Activated CD4-positive, alpha-beta memory T cell treated with anti-CD3 and anti-CD28 coated beads, Interleukin-2, amount 10 ng/mL, durations not matched to agents 7 days and 5 days (primary cell): ENCODE results near the gene GZMA. TPM values are rescaled to one million over a fixed set of nuclear protein-coding genes. Genes with fewer than 3 reads are reported as not detected.

Experiments
- CTCF ChIA-PET: fragments of 350-600 bp; sonication (Branson Sonifier 250); formaldehyde crosslinking; loops from one replicate; lab custom pipeline; 2021; ENCODE audit warnings: antibody characterized with exemption, inconsistent platforms; lab: Charles Lee
- POLR2A ChIA-PET: fragments of 350-600 bp; sonication (Branson Sonifier 250); formaldehyde crosslinking; loops from one replicate; lab custom pipeline; 2021; ENCODE audit warnings: antibody characterized with exemption; lab: Charles Lee
- DNase-seq: peaks from one replicate; pipeline ENCODE4 v3.0.0-alpha.2; 2020
- H3K27ac Mint-ChIP-seq: one replicate; pipeline ENCODE4 v1.8.0; 2021; ENCODE audit warnings: mild to moderate bottlenecking, mixed read lengths
- H3K27me3 Mint-ChIP-seq: one replicate; pipeline ENCODE4 v1.8.0; 2021; ENCODE audit warnings: mixed read lengths
- H3K36me3 Mint-ChIP-seq: one replicate; pipeline ENCODE4 v1.8.0; 2021; ENCODE audit warnings: low read depth, mixed read lengths
- H3K4me1 Mint-ChIP-seq: one replicate; pipeline ENCODE4 v1.8.0; 2021; ENCODE audit warnings: mixed read lengths
- H3K4me3 Mint-ChIP-seq: one replicate; pipeline ENCODE4 v1.8.0; 2021; ENCODE audit warnings: mild to moderate bottlenecking, mixed read lengths
- H3K9me3 Mint-ChIP-seq: one replicate; pipeline ENCODE4 v1.8.0; 2021; ENCODE audit warnings: mixed read lengths
- total RNA-seq, 2 experiments: library from RNA; stranded (reverse); gene quantifications; one replicate each; pipeline ENCODE4 v1.2.3, GENCODE V29; 2021

The GZMA gene
- total RNA-seq, 2 experiments from 2014 or later: 1,058 to 1,099 TPM

DNA sequence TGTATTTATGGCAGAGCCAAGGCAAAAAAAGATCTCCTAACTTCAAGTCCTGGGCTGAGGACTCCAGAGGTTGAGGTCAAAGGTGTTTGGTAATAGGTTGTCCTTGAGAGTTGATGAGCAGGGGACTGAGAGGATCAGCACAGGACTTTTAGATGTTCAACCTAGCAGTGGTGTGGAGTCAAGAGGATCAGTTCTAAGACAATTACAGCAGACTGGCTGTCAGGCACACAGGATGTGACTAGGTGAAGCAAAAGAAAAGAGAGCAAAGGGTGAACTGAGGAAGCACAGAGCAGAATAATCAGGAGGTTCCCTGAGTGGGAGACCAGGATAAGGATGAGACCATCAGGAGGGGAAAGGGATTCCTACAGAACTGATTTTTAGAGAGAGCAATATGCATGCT is 10.9 kb downstream of the GZMA start:
- no peak for DNase-seq
- ChIA-PET POLR2A (no interaction called here), CTCF (interaction anchor here (1.7 kb wide), 1 partner anchor 169 kb away, joined by 4 read pairs; no protein-coding TSS in a partner anchor)
- peaks cover 30% of the 10 kb centered on the region for H3K36me3 Mint-ChIP-seq
- H3K4me1 Mint-ChIP-seq: peaks cover 27% of the 10 kb centered on the region
- H3K27ac Mint-ChIP-seq: no peak overlapping the region
- peaks cover 2% of the 10 kb centered on the region for H3K27me3 Mint-ChIP-seq
- H3K9me3 Mint-ChIP-seq: no peaks in the 10 kb centered on the region
- H3K4me3 Mint-ChIP-seq: no peak overlapping the region

- peaks cover 21% of the 10 kb centered on the region for H3K4me1 Mint-ChIP-seq
- no peak overlapping the region for H3K4me3 Mint-ChIP-seq
- H3K27me3 Mint-ChIP-seq: no peaks in the 10 kb centered on the region
- no peaks in the 10 kb centered on the region for H3K9me3 Mint-ChIP-seq
- H3K36me3 Mint-ChIP-seq: peaks cover 26% of the 10 kb centered on the region
- ChIA-PET POLR2A (no interaction called here), CTCF (interaction anchor here (1.7 kb wide), 1 partner anchor 169 kb away, joined by 4 read pairs; no protein-coding TSS in a partner anchor)
- DNase-seq: no peak
- H3K27ac Mint-ChIP-seq: no peak overlapping the region
These were observed 11.6 kb downstream of the GZMA start for GRCh38 chr5:55114061-55114460.

DNA sequence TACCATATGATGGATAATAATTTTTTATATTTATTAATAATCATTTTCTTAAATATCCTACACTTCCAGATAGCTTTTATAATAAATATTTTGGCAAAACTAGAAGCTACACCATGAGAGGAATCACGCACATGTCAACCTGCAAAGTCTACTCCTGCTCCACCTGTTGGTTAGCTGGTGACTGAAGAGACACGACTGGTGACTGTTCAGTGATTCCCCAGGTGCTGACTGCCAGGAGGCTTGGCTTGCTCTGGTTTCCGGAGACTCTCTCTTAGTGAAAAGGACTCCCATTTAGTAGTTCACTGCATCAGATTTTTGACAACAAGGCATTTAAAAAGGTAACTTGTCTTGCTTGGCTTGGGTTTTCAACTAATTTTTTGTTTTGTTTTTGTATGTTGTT is 20.9 kb downstream of the GZMA start:
- peaks cover 10% of the 10 kb centered on the region for H3K36me3 Mint-ChIP-seq
- no peak overlapping the region for H3K27ac Mint-ChIP-seq
- H3K27me3 Mint-ChIP-seq: peaks cover 5% of the 10 kb centered on the region
- POLR2A ChIA-PET: interaction anchor here (1.2 kb wide), 1 partner anchor 21 kb away, joined by 3 read pairs; the partner anchor contains the start of gene GZMA
- peaks cover 2% of the 10 kb centered on the region for H3K9me3 Mint-ChIP-seq
- no peak for DNase-seq
- CTCF ChIA-PET: interaction anchor here (2.0 kb wide), 1 partner anchor 179 kb away, joined by 9 read pairs; no protein-coding TSS in a partner anchor
- no peak overlapping the region for H3K4me3 Mint-ChIP-seq
- H3K4me1 Mint-ChIP-seq: peaks cover 9% of the 10 kb centered on the region

DNA sequence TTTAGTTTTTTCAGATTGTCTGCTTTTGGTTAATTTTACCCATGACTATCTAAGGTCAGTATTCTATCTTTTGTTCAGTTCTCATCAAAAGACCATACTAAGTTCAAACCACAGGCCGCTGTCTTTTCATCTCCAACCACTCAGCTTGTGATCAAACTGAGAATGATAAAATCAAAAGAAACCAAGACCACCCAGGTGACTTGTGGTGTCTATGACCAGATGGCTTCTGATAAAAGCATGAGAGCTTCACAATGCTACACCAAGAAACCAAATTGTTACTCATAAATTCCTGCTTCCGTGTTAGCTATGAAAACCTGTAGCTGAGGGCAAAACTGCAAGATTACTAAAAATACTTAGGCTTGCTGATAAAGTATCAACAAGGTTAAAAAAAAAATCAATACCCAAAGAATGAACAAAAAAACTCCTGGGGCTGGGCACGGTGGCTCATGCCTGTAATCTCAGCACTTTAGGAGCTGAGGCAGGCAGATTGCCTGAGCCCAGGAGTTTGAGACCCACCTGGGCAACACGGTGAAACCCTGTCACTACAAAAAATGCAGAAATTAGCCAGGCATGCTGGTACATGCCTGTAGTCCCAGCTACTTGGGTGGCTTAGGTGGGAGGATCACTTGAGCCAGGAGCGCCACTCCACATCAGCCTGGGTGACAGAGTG is 31.7 kb downstream of the GZMA start:
- CTCF ChIA-PET: interaction anchor here (1.0 to 1.7 kb wide), 3 partner anchors 29 to 228 kb away, joined by 4 to 7 read pairs (median 6); no protein-coding TSS in a partner anchor
- Mint-ChIP-seq H3K9me3 (peaks cover 22% of the 10 kb centered on the region), H3K27me3 (peaks cover 25% of the 10 kb centered on the region), H3K36me3 (peaks cover 21% of the 10 kb centered on the region), H3K4me3 (no peak overlapping the region), H3K4me1 (peaks cover 17% of the 10 kb centered on the region), H3K27ac (peak overlapping the region; percentile 62)
- POLR2A ChIA-PET: interaction anchor here (0.7 to 2.9 kb wide), 8 partner anchors 12 to 149 kb away, joined by 3 to 11 read pairs (median 6); partner anchors contain the start of gene GZMA
- peak; percentile 30 for DNase-seq

GRCh38 chr5:55136521-55136920 is 34.1 kb downstream of the GZMA start:
- ChIA-PET POLR2A (no interaction called here), CTCF (no interaction called here)
- Mint-ChIP-seq H3K36me3 (peaks cover 10% of the 10 kb centered on the region), H3K4me1 (peaks cover 27% of the 10 kb centered on the region), H3K27me3 (peaks cover 17% of the 10 kb centered on the region), H3K4me3 (no peak overlapping the region), H3K27ac (no peak overlapping the region), H3K9me3 (peaks cover 8% of the 10 kb centered on the region)
- no peak for DNase-seq

DNA sequence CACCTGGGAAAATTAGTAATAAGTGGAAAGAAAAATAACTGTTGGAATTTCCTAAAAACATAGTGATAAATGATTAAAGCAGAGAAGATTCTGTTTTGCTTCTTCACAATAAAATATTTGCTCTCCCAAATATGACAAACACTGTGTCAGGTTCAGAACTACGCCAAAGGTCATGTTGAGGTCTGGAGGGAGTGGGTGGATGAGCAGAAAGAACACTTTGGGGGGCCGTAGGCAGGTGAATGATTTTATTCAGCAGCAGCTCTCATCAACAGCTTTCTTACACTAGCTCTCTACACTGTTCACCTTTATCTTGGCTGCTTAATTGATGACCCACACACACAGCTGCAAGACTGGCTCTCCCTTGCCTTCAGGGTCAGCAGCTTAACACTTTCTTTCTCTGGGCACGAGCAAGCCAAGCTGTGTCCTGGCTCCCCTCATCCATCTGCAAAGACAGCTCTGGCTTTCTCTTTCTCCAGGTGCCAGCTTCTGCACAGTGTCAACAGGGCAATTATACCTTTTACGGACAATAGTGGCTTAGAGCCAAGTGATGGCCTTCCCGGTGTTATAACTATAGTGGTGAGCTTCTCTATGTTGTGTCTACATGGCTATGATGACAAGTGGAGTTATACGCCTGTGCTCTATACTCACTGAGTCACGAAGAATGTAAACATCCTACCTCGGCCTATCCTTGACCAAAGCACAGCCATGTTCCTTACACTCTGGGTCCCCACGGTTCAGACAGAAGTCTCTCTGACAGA is 38.6 kb downstream of the GZMA start:
- Mint-ChIP-seq H3K4me1 (peaks cover 36% of the 10 kb centered on the region), H3K27me3 (peaks cover 19% of the 10 kb centered on the region), H3K36me3 (peaks cover 2% of the 10 kb centered on the region), H3K9me3 (no peaks in the 10 kb centered on the region), H3K27ac (peak overlapping the region; percentile 66), H3K4me3 (no peak overlapping the region)
- no peak for DNase-seq
- CTCF ChIA-PET: interaction anchor here (0.6 to 3.0 kb wide), 9 partner anchors 19 to 238 kb away, joined by 3 to 24 read pairs (median 5); partner anchors contain the start of genes GPX8 and GZMA
- POLR2A ChIA-PET: interaction anchor here (1.1 to 3.1 kb wide), 8 partner anchors 33 to 235 kb away, joined by 3 to 20 read pairs (median 7); partner anchors contain the start of gene GZMA

GRCh38 chr5:55141945-55142690 is 39.7 kb downstream of the GZMA start:
- peak overlapping the region; percentile 7 for H3K4me3 Mint-ChIP-seq
- ChIA-PET POLR2A (interaction anchor here (1.0 to 3.1 kb wide), 11 partner anchors 34 to 532 kb away, joined by 3 to 20 read pairs (median 6); partner anchors contain the start of gene GZMA), CTCF (interaction anchor here (0.6 to 3.0 kb wide), 9 partner anchors 18 to 239 kb away, joined by 3 to 24 read pairs (median 5); partner anchors contain the start of genes GPX8, GZMA and GZMK)
- no peaks in the 10 kb centered on the region for H3K9me3 Mint-ChIP-seq
- H3K4me1 Mint-ChIP-seq: peaks cover 42% of the 10 kb centered on the region
- peak; percentile 42 for DNase-seq
- peaks cover 2% of the 10 kb centered on the region for H3K36me3 Mint-ChIP-seq
- peak overlapping the region; percentile 66 for H3K27ac Mint-ChIP-seq
- peaks cover 19% of the 10 kb centered on the region for H3K27me3 Mint-ChIP-seq

DNA sequence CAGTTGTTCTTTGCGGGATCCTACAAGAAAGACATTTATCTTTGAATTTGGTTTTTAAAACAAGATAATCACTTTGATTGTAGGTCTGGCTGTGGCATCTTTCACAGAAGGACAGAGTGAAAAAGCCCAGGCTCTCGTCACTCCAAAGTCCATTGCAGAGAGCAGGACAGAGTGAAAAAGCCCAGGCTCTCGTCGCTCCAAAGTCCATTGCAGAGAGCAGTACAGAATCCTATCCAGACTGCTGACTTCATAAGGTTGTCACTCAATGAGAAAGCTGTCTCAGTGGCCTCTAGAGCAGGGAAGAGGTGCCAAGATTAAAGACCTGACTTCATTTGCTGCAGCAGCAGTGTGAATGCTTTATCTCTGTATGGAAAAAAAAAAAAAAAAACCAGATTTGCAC is 41.2 kb downstream of the GZMA start:
- peaks cover 42% of the 10 kb centered on the region for H3K4me1 Mint-ChIP-seq
- no peak overlapping the region for H3K27ac Mint-ChIP-seq
- ChIA-PET POLR2A (interaction anchor here (1.2 kb wide), 1 partner anchor 39 kb away, joined by 3 read pairs; no protein-coding TSS in a partner anchor), CTCF (interaction anchor here (1.0 to 4.4 kb wide), 3 partner anchors 200 to 276 kb away, joined by 3 to 66 read pairs (median 5); no protein-coding TSS in a partner anchor)
- no peak overlapping the region for H3K4me3 Mint-ChIP-seq
- H3K9me3 Mint-ChIP-seq: no peaks in the 10 kb centered on the region
- peaks cover 2% of the 10 kb centered on the region for H3K36me3 Mint-ChIP-seq
- peaks cover 18% of the 10 kb centered on the region for H3K27me3 Mint-ChIP-seq
- DNase-seq: no peak

GRCh38 chr5:55146080-55146479 is 43.6 kb downstream of the GZMA start:
- Mint-ChIP-seq H3K36me3 (peaks cover 2% of the 10 kb centered on the region), H3K27me3 (peaks cover 19% of the 10 kb centered on the region), H3K27ac (no peak overlapping the region), H3K9me3 (no peaks in the 10 kb centered on the region), H3K4me3 (no peak overlapping the region), H3K4me1 (peaks cover 37% of the 10 kb centered on the region)
- DNase-seq: no peak
- ChIA-PET CTCF (interaction anchor here (0.9 to 4.4 kb wide), 22 partner anchors 11 to 279 kb away, joined by 3 to 66 read pairs (median 4); partner anchors contain the start of gene GPX8), POLR2A (interaction anchor here (0.6 to 2.2 kb wide), 9 partner anchors 12 to 277 kb away, joined by 3 to 12 read pairs (median 4); no protein-coding TSS in a partner anchor)

GRCh38 chr5:55146543-55147151 is 44.2 kb downstream of the GZMA start:
- Mint-ChIP-seq H3K27me3 (peaks cover 21% of the 10 kb centered on the region), H3K9me3 (no peaks in the 10 kb centered on the region), H3K4me3 (no peak overlapping the region), H3K36me3 (no peaks in the 10 kb centered on the region), H3K27ac (peak overlapping the region; percentile 3), H3K4me1 (peaks cover 31% of the 10 kb centered on the region)
- peak; percentile 89 for DNase-seq
- ChIA-PET POLR2A (interaction anchor here (0.6 to 2.2 kb wide), 9 partner anchors 13 to 277 kb away, joined by 3 to 12 read pairs (median 4); no protein-coding TSS in a partner anchor), CTCF (interaction anchor here (0.7 to 4.4 kb wide), 24 partner anchors 11 to 279 kb away, joined by 3 to 66 read pairs (median 4); partner anchors contain the start of gene GPX8)

- no peak for DNase-seq
- ChIA-PET CTCF (no interaction called here), POLR2A (no interaction called here)
- Mint-ChIP-seq H3K9me3 (no peaks in the 10 kb centered on the region), H3K36me3 (no peaks in the 10 kb centered on the region), H3K4me1 (peaks cover 18% of the 10 kb centered on the region), H3K4me3 (no peak overlapping the region), H3K27me3 (peaks cover 40% of the 10 kb centered on the region), H3K27ac (no peak overlapping the region)
These were observed 46.9 kb downstream of the GZMA start for GRCh38 chr5:55149308-55149795.
